ENCODE measurements around the gene SUSD6.
"Not testable (repeated sequence)": the region's sequence is repeated elsewhere in the genome, so short reads cannot be mapped to it uniquely, and the experiment has no call there.

Gene SUSD6

DNA sequence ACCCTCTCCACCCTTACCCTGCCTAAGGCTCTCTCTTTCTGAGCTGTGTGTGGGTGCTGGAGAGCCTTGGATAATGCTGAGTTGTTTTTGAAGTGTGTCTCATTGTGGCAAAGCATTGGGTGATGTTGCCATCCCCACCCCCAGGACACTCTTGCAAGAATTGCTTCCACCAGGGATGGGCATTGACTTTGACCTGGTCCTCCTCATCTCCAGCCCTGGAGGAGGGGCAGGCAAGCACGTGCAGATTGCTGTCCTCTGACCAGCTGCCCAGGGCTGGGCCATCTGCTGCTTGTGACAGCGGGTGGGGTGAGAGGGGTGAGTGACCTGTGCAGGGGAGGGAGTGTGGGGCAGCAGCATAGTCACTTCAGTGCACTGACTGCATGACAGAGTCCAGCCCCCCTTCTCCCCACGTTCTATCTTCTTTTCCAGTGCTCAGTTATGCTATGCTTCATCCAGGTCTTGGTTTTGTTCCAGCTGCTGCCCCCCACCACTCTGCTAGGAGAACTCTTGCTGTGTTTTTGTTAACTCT lies 26.2 kb downstream of the SUSD6 start:
- H3K36me3 ChIP-seq (ENCODE audit: control insufficient read depth in 1 of 2, insufficient read depth in 2 of 2, low read length in 2 of 2), result no peaks in the 10 kb centered on the region
- H3K27ac ChIP-seq (ENCODE audit: low read length), result peak overlapping the region; percentile 13
- H3K9me3 ChIP-seq (ENCODE audit: control insufficient read depth in 1 of 2, low read length in 2 of 2), result no peaks in the 10 kb centered on the region
- peaks cover 54 to 64% of the 10 kb centered on the region in 2 donors for H3K4me1 ChIP-seq (ENCODE audit: control insufficient read depth in 1 of 2, insufficient read depth in 2 of 2, low read length in 2 of 2)
- H3K4me3 ChIP-seq (ENCODE audit: low read depth in 1 of 2, low read length in 2 of 2), result no peak overlapping the region
- H3K27me3 ChIP-seq (ENCODE audit: low read depth, low read length), result no peaks in the 10 kb centered on the region

- H3K36me3 ChIP-seq (ENCODE audit: control insufficient read depth in 1 of 2, insufficient read depth in 2 of 2, low read length in 2 of 2), result no peaks in the 10 kb centered on the region
- no peak overlapping the region for H3K4me3 ChIP-seq (ENCODE audit: low read depth in 1 of 2, low read length in 2 of 2)
- no peaks in the 10 kb centered on the region for H3K9me3 ChIP-seq (ENCODE audit: control insufficient read depth in 1 of 2, low read length in 2 of 2)
- H3K4me1 ChIP-seq (ENCODE audit: control insufficient read depth in 1 of 2, insufficient read depth in 2 of 2, low read length in 2 of 2), result peaks cover 45% of the 10 kb centered on the region in 2 donors
- no peak overlapping the region for H3K27ac ChIP-seq (ENCODE audit: low read length)
- no peaks in the 10 kb centered on the region for H3K27me3 ChIP-seq (ENCODE audit: low read depth, low read length)
These were observed 29.5 kb downstream of the SUSD6 start for GRCh38 chr14:69640931-69641330.

GRCh38 chr14:69642212-69642793 lies 30.9 kb downstream of the SUSD6 start:
- not testable (repeated sequence) for H3K36me3 ChIP-seq (ENCODE audit: control insufficient read depth in 1 of 2, insufficient read depth in 2 of 2, low read length in 2 of 2); H3K27me3 ChIP-seq (ENCODE audit: low read depth, low read length); H3K9me3 ChIP-seq (ENCODE audit: control insufficient read depth in 1 of 2, low read length in 2 of 2); H3K27ac ChIP-seq (ENCODE audit: low read length); H3K4me3 ChIP-seq (ENCODE audit: low read depth in 1 of 2, low read length in 2 of 2)
- peaks cover 31 to 32% of the 10 kb centered on the region in 2 donors for H3K4me1 ChIP-seq (ENCODE audit: control insufficient read depth in 1 of 2, insufficient read depth in 2 of 2, low read length in 2 of 2)

DNA sequence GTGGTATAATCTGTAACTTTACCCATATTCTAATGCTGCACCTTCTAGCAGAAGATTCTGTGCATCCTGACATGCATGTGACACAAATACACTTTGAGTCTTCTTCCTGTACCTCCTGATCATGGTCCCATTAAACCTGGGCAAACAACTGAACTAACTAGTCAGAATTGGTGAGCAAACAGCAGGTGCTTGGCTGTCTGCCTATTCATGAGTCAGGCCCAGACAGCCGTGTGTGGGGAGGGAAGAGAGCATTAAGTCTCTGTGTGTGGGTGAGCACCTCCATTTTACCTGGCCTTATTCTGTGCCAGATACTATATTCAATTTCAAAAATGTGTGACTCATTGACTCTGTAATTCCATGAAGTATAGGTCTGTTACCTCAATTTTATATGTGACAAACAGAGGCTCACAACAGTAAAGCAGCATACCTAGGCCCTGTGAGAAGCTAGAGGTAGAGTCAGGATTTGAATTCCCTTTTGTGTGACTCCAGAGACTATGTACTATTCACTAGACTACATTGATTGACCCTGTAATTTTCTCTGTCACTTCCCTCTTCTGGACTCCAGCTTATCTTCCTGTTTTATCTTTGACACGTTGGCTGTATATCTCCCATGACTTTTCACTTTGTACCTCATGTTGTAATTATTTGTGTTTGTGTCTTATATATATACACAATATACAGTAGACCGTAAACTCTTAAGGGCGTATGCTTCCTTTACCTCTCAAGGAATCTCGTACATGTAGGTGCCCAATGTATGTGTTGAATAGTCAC lies 32.2 kb downstream of the SUSD6 start:
- peaks cover 27 to 28% of the 10 kb centered on the region in 2 donors for H3K4me1 ChIP-seq (ENCODE audit: control insufficient read depth in 1 of 2, insufficient read depth in 2 of 2, low read length in 2 of 2)
- peak overlapping the region; percentile 70 for H3K27ac ChIP-seq (ENCODE audit: low read length)
- no peak overlapping the region for H3K4me3 ChIP-seq (ENCODE audit: low read depth in 1 of 2, low read length in 2 of 2)

GRCh38 chr14:69644814-69645213 lies 33.4 kb downstream of the SUSD6 start:
- Histone ChIP-seq H3K27ac (ENCODE audit: low read length) (peak overlapping the region; percentile 5), H3K4me1 (ENCODE audit: control insufficient read depth in 1 of 2, insufficient read depth in 2 of 2, low read length in 2 of 2) (peaks cover 34 to 36% of the 10 kb centered on the region in 2 donors), H3K27me3 (ENCODE audit: low read depth, low read length) (no peaks in the 10 kb centered on the region), H3K4me3 (ENCODE audit: low read depth in 1 of 2, low read length in 2 of 2) (no peak overlapping the region), H3K36me3 (ENCODE audit: control insufficient read depth in 1 of 2, insufficient read depth in 2 of 2, low read length in 2 of 2) (no peaks in the 10 kb centered on the region), H3K9me3 (ENCODE audit: control insufficient read depth in 1 of 2, low read length in 2 of 2) (no peaks in the 10 kb centered on the region)

More for the DNA sequence above, 32.2 kb downstream of the SUSD6 start:
- no peaks in the 10 kb centered on the region for H3K36me3 ChIP-seq (ENCODE audit: control insufficient read depth in 1 of 2, insufficient read depth in 2 of 2, low read length in 2 of 2)
- H3K27me3 ChIP-seq (ENCODE audit: low read depth, low read length), result no peaks in the 10 kb centered on the region
- H3K9me3 ChIP-seq (ENCODE audit: control insufficient read depth in 1 of 2, low read length in 2 of 2), result no peaks in the 10 kb centered on the region

DNA sequence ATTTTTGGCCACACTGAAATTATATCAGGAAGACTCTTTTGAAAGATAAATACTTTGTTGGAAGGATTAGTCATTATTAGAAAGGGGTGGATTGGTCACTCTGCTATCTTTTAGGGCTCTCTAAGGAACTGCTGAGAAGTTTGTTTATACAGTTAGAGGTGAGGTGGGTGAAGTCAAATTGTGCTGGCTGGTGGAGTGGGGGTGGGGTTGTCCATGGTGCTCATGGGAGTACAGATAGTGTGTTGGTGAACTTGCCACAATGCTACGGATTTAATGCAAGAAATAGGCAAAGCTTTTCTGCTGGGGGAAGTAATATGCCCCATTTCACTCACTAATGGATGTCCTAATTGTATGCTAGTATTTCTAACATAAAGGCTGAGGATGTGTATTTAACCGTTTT lies 35.8 kb downstream of the SUSD6 start:
- Histone ChIP-seq H3K4me1 (ENCODE audit: control insufficient read depth in 1 of 2, insufficient read depth in 2 of 2, low read length in 2 of 2) (peaks cover 55% of the 10 kb centered on the region in 2 donors), H3K4me3 (ENCODE audit: low read depth in 1 of 2, low read length in 2 of 2) (no peak overlapping the region), H3K27ac (ENCODE audit: low read length) (peak overlapping the region; percentile 57), H3K36me3 (ENCODE audit: control insufficient read depth in 1 of 2, insufficient read depth in 2 of 2, low read length in 2 of 2) (no peaks in the 10 kb centered on the region), H3K27me3 (ENCODE audit: low read depth, low read length) (no peaks in the 10 kb centered on the region), H3K9me3 (ENCODE audit: control insufficient read depth in 1 of 2, low read length in 2 of 2) (no peaks in the 10 kb centered on the region)

DNA sequence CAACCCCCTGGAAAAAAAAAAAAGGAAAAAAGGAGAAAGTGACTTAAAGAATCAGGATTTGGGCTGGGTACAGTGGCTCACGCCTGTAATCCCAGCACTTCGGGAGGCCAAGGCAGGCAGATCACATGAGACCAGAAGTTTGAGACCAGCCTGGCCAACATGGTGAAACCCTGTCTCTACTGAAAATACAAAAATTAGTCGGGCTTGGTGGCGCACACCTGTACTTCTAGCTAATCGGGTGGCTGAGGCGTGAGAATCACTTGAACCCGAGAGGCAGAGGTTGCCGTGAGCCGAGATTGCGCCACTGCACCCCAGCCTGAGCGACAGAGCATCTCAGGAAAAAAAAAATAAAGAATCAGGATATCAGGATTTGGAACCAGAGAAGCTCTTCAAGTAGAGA lies 36.2 kb downstream of the SUSD6 start:
- H3K27me3 ChIP-seq (ENCODE audit: low read depth, low read length), result not testable (repeated sequence)
- H3K4me1 ChIP-seq (ENCODE audit: control insufficient read depth in 1 of 2, insufficient read depth in 2 of 2, low read length in 2 of 2), result peaks cover 53 to 56% of the 10 kb centered on the region in 2 donors

DNA sequence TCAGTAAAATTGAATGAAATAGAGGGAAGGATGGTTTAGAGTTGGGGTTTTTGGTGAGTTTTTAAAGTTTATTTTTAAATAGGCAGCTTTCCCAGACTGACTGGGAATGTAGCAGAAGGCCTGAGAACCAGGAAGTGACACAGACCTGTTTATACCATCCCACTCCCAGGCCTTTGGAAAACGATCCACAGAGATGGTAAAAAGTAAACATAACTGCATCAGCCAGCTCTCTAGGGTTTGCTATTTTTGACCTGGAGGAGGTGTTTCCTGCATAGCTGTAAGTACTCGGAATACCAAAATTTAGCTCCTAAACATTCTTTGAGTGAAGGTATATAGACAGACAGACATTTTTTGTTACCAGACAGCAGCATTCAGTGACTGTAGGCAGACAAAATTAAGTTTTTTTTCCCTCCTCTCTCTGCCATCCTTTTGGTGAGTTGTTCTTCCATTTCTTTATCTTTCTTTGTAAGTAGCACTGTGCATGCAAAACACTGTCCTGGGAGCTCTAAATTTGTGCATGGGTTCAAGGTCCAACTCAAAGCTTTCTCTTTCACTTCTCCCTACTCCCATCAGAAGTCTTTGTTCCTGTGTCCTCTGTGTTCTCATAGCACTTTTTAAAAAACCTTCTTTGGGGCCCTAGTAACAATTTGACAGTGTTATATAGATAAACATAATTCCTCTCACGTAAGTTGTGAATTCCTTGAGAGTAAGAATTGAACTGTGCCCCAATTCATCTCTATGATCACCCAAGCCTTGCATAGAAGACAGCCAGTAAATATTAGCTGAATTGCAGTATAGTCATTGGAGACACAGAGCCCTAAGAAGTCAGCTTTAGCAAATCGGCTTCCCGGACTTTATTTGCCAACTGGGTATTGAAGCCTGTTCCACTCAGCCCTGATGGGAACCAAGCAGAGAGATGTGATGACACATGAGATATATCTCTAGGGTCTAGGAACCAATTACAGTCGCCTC lies 37.4 kb downstream of the SUSD6 start:
- Histone ChIP-seq H3K9me3 (ENCODE audit: control insufficient read depth in 1 of 2, low read length in 2 of 2) (no peaks in the 10 kb centered on the region), H3K36me3 (ENCODE audit: control insufficient read depth in 1 of 2, insufficient read depth in 2 of 2, low read length in 2 of 2) (no peaks in the 10 kb centered on the region), H3K4me3 (ENCODE audit: low read depth in 1 of 2, low read length in 2 of 2) (peak overlapping the region; percentile 2 to 17), H3K27ac (ENCODE audit: low read length) (peak overlapping the region; percentile 57), H3K4me1 (ENCODE audit: control insufficient read depth in 1 of 2, insufficient read depth in 2 of 2, low read length in 2 of 2) (peaks cover 55% of the 10 kb centered on the region in 2 donors), H3K27me3 (ENCODE audit: low read depth, low read length) (no peaks in the 10 kb centered on the region)

More for the DNA sequence above, 36.2 kb downstream of the SUSD6 start:
- H3K4me3 ChIP-seq (ENCODE audit: low read depth in 1 of 2, low read length in 2 of 2); H3K36me3 ChIP-seq (ENCODE audit: control insufficient read depth in 1 of 2, insufficient read depth in 2 of 2, low read length in 2 of 2); H3K9me3 ChIP-seq (ENCODE audit: control insufficient read depth in 1 of 2, low read length in 2 of 2): not testable (repeated sequence)
- peak overlapping the region; percentile 57 for H3K27ac ChIP-seq (ENCODE audit: low read length)

GRCh38 chr14:69650948-69651369 lies 39.6 kb downstream of the SUSD6 start:
- H3K9me3 ChIP-seq (ENCODE audit: control insufficient read depth in 1 of 2, low read length in 2 of 2), result no peaks in the 10 kb centered on the region
- H3K4me3 ChIP-seq (ENCODE audit: low read depth in 1 of 2, low read length in 2 of 2), result peak overlapping the region in 1 of 2 donors; percentile 14
- H3K4me1 ChIP-seq (ENCODE audit: control insufficient read depth in 1 of 2, insufficient read depth in 2 of 2, low read length in 2 of 2), result peaks cover 45 to 54% of the 10 kb centered on the region in 2 donors
- no peaks in the 10 kb centered on the region for H3K27me3 ChIP-seq (ENCODE audit: low read depth, low read length)
- H3K36me3 ChIP-seq (ENCODE audit: control insufficient read depth in 1 of 2, insufficient read depth in 2 of 2, low read length in 2 of 2), result no peaks in the 10 kb centered on the region
- H3K27ac ChIP-seq (ENCODE audit: low read length), result peak overlapping the region; percentile 57

- H3K36me3 ChIP-seq (ENCODE audit: control insufficient read depth in 1 of 2, insufficient read depth in 2 of 2, low read length in 2 of 2), result no peaks in the 10 kb centered on the region
- H3K4me3 ChIP-seq (ENCODE audit: low read depth in 1 of 2, low read length in 2 of 2), result no peak overlapping the region
- peak overlapping the region; percentile 57 for H3K27ac ChIP-seq (ENCODE audit: low read length)
- H3K4me1 ChIP-seq (ENCODE audit: control insufficient read depth in 1 of 2, insufficient read depth in 2 of 2, low read length in 2 of 2), result peaks cover 45 to 54% of the 10 kb centered on the region in 2 donors
- H3K9me3 ChIP-seq (ENCODE audit: control insufficient read depth in 1 of 2, low read length in 2 of 2), result no peaks in the 10 kb centered on the region
- no peaks in the 10 kb centered on the region for H3K27me3 ChIP-seq (ENCODE audit: low read depth, low read length)
These were observed 40.3 kb downstream of the SUSD6 start for GRCh38 chr14:69651664-69652063.

Data from muscle layer of duodenum (tissue), 2 donors.